IMR-90 (cell line): ENCODE data around the gene GLG1. TPM values are rescaled to one million over a fixed set of nuclear protein-coding genes. Genes with fewer than 3 reads are reported as not detected.

Source experiments
- ATAC-seq: fragments of 200-7000 bp; cut with Tn5 transposase; 2 replicates; pipeline ENCODE4 v1.9.1; 2020; ENCODE audit warnings: low read depth, mild to moderate bottlenecking, moderate library complexity
- BruUV-seq: library from RNA; stranded (reverse); fragments of 400-500 nt; replicated peaks from 2 replicates; lab custom pipeline; 2021; lab: Mats Ljungman, UMichigan
- CTCF ChIA-PET: fragments of 300-600 bp; formaldehyde crosslinking; extraction: SDS; loops from one replicate; lab custom pipeline; 2021; ENCODE audit warnings: antibody characterized with exemption; lab: Yijun Ruan, JAX
- POLR2A ChIA-PET: fragments of 300-600 bp; sonication (Branson Sonifier 250); formaldehyde crosslinking; loops from one replicate; lab custom pipeline; 2022; ENCODE audit warnings: antibody characterized with exemption; ENCODE audit not compliant: unreplicated experiment; lab: Charles Lee
- DNase-seq: peaks from one replicate; pipeline ENCODE4 v3.0.0; 2013
- H2AFZ ChIP-seq: replicated peaks from 2 replicates; pipeline ENCODE3; 2013; ENCODE audit warnings: low read length, mild to moderate bottlenecking; ENCODE audit not compliant: poor library complexity
- H2AK5ac ChIP-seq: 2 replicates; pipeline ENCODE4 v1.6.1; 2013; ENCODE audit warnings: low read depth, low read length, inconsistent platforms
- H2AK9ac ChIP-seq: replicated peaks from 2 replicates; pipeline ENCODE3; 2013; ENCODE audit warnings: mild to moderate bottlenecking, low read depth, low read length, moderate library complexity; ENCODE audit not compliant: poor library complexity
- H2BK120ac ChIP-seq: 2 replicates; pipeline ENCODE4 v1.6.1; 2013; ENCODE audit warnings: low read depth, low read length, inconsistent platforms
- H2BK15ac ChIP-seq: 3 replicates; pipeline ENCODE4 v1.6.1; 2013; ENCODE audit warnings: low read depth, low read length, inconsistent platforms
- H2BK20ac ChIP-seq: 2 replicates; pipeline ENCODE4 v1.6.1; 2013; ENCODE audit warnings: low read depth, mild to moderate bottlenecking, inconsistent platforms, low read length, moderate library complexity
- H2BK5ac ChIP-seq: 2 replicates; pipeline ENCODE4 v1.6.1; 2013; ENCODE audit warnings: mild to moderate bottlenecking, low read depth, low read length, inconsistent platforms; ENCODE audit not compliant: poor library complexity, severe bottlenecking
- H3K14ac ChIP-seq: replicated peaks from 2 replicates; pipeline ENCODE4 v1.6.1; 2013; ENCODE audit warnings: low read depth, low read length, inconsistent platforms
- H3K18ac ChIP-seq: 2 replicates; pipeline ENCODE4 v1.6.1; 2013; ENCODE audit warnings: low read depth, low read length, control low read depth
- H3K23ac ChIP-seq: 2 replicates; pipeline ENCODE4 v1.6.1; 2013; ENCODE audit warnings: low read depth, low read length, inconsistent platforms
- H3K27ac ChIP-seq: 2 replicates; pipeline ENCODE4 v1.5.1; 2013; ENCODE audit warnings: mild to moderate bottlenecking, control low read depth, low read length; ENCODE audit not compliant: insufficient read depth
- H3K27me3 ChIP-seq: 2 replicates; pipeline ENCODE4 v1.6.1; 2013; ENCODE audit warnings: low read length; ENCODE audit not compliant: control insufficient read depth, insufficient read depth
- H3K36me3 ChIP-seq: 2 replicates; pipeline ENCODE4 v1.6.1; 2013; ENCODE audit warnings: low read length, mixed read lengths; ENCODE audit not compliant: control insufficient read depth, insufficient read depth
- H3K4ac ChIP-seq: 2 replicates; pipeline ENCODE4 v1.6.1; 2013; ENCODE audit warnings: low read depth, low read length, inconsistent platforms
- H3K4me1 ChIP-seq: 2 replicates; pipeline ENCODE4 v1.6.1; 2013; ENCODE audit warnings: low read length, mixed read lengths; ENCODE audit not compliant: control insufficient read depth, insufficient read depth
- H3K4me2 ChIP-seq: 2 replicates; pipeline ENCODE4 v1.6.1; 2013; ENCODE audit warnings: low read depth, mild to moderate bottlenecking, control low read depth, low read length, moderate library complexity
- H3K4me3 ChIP-seq: 2 replicates; pipeline ENCODE4 v1.5.1; 2013; ENCODE audit warnings: low read depth, mild to moderate bottlenecking, control low read depth, low read length, moderate library complexity; ENCODE audit not compliant: insufficient read depth
- H3K56ac ChIP-seq: 2 replicates; pipeline ENCODE4 v1.6.1; 2013; ENCODE audit warnings: low read length, inconsistent platforms; ENCODE audit not compliant: insufficient read depth; ENCODE audit errors: extremely low read depth
- H3K79me1 ChIP-seq, 2 experiments: 2 replicates each; pipeline ENCODE4 v1.6.1; 2013; ENCODE audit warnings: low read length in 2 of 2, inconsistent platforms in 1 of 2, low read depth in 1 of 2
- H3K9ac ChIP-seq: 2 replicates; pipeline ENCODE4 v1.6.1; 2013; ENCODE audit warnings: low read depth, low read length, control low read depth
- H3K9me1 ChIP-seq: 2 replicates; pipeline ENCODE4 v1.6.1; 2013; ENCODE audit warnings: low read length, inconsistent platforms; ENCODE audit not compliant: insufficient read depth
- H3K9me3 ChIP-seq: 2 replicates; pipeline ENCODE4 v1.6.1; 2013; ENCODE audit warnings: low read length; ENCODE audit not compliant: control insufficient read depth, insufficient read depth
- H4K20me1 ChIP-seq: 2 replicates; pipeline ENCODE4 v1.6.1; 2013; ENCODE audit warnings: low read length, inconsistent platforms; ENCODE audit not compliant: insufficient read depth
- H4K5ac ChIP-seq: 2 replicates; pipeline ENCODE4 v1.6.1; 2013; ENCODE audit warnings: mild to moderate bottlenecking, low read depth, low read length, control low read depth
- H4K8ac ChIP-seq, 2 experiments: 2 replicates each; pipeline ENCODE4 v1.6.1; 2013; ENCODE audit warnings: low read depth in 2 of 2, low read length in 2 of 2, control low read depth in 1 of 2, inconsistent platforms in 1 of 2
- H4K91ac ChIP-seq: 2 replicates; pipeline ENCODE4 v1.6.1; 2013; ENCODE audit warnings: low read depth, low read length, inconsistent platforms; ENCODE audit not compliant: insufficient read depth
- WGBS, 2 experiments: methylation state at CpG; one replicate each; pipeline versions ENCODE4 v1.1.5 to v1.1.7; 2013; ENCODE audit warnings: missing lambda C conversion rate in 2 of 2; ENCODE audit not compliant: insufficient read length in 1 of 2; ENCODE audit errors: extremely low coverage in 2 of 2; 5-methylcytosine and 5-hydroxymethylcytosine counted together
- dilution Hi-C: fragments of 300-500 bp; cut with HindIII; formaldehyde crosslinking; loops from one replicate; pipeline ENCODE4 v1.14.3; 2018; ENCODE audit warnings: low sequenced_read_pairs; ENCODE audit not compliant: unreplicated experiment
- in situ Hi-C: fragments of 300-500 bp; cut with MboI; formaldehyde crosslinking; loops from 3 replicates; pipeline ENCODE4 v1.14.3; 2019; ENCODE audit warnings: low sequenced_read_pairs, inconsistent platforms, mixed read lengths
- intact Hi-C: fragments of 100-400 bp; cut with micrococcal nuclease; formaldehyde crosslinking; loops from 2 replicates; pipeline ENCODE4 v1.10.0; 2022
- polyA plus RNA-seq, 3 experiments: library from polyadenylated mRNA; depleted of rRNA; stranded (reverse); fragments of >200 nt; gene quantifications; 2 replicates each; pipeline ENCODE4 v1.2.3, GENCODE V29; 2012; ENCODE audit warnings: low replicate concordance in 1 of 3
- total RNA-seq: library from RNA; depleted of rRNA; stranded (reverse); fragments of >200 nt; gene quantifications from 2 replicates; pipeline ENCODE4 v1.2.3, GENCODE V29; 2012
- TF ChIP-seq, protein P1 (sequence below): fragments of 150-350 bp; IDR thresholded peaks from 2 replicates; pipeline ENCODE4 v1.6.1; 2017; ENCODE audit warnings: mild to moderate bottlenecking, antibody characterized with exemption, low read length, low read depth

The GLG1 gene
- total and polyA plus RNA-seq, 2 of the 4 experiments (the other 2 are of a cell fraction): 91.0 to 107 TPM

DNA sequence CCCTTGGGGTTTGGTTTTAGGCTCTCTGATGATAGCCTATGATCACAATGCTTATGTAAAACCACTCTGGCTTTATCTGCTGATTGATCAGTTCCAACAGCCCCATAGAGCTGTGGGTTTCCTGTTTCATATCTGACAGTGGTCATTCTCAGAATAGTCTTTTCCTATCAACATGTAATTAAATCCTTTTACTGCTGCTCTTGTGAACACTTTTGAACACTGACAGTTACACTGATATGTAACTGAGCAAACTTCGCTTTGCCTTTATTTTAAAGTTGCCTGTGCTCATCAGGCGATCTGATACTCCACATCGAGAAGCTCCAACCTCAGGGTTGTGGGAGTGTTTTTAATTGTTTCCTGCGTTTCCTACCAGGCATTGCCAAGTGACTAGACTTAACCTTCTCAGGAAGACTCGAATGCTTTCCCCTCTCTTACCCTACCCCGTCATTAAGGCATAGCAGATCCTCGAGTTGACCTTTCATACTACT, 168.4 kb downstream of the GLG1 start:
- Histone ChIP-seq H2AFZ (no peak overlapping the region), H2AK9ac (no peak overlapping the region), H4K20me1 (no peaks in the 10 kb centered on the region), H2AK5ac (no peak overlapping the region), H3K14ac (no peak overlapping the region), H3K4me2 (no peak overlapping the region), H4K8ac (no peak overlapping the region), H2BK5ac (no peak overlapping the region), H2BK15ac (no peak overlapping the region), H3K79me1 (no peaks in the 10 kb centered on the region), H3K56ac (no peak overlapping the region), H4K91ac (no peak overlapping the region), H3K4me1 (no peaks in the 10 kb centered on the region), H3K23ac (no peak overlapping the region), H3K36me3 (peaks cover 3% of the 10 kb centered on the region; the same call in 1 of the 2 replicates), H4K5ac (no peak overlapping the region), H3K18ac (no peak overlapping the region), H3K27ac (no peak overlapping the region), H3K9me1 (0 out of 2 replicates have a peak, but pooled peaks cover 2% of the 10 kb centered on the region), H3K9me3 (no peaks in the 10 kb centered on the region), H3K27me3 (no peaks in the 10 kb centered on the region), H3K4ac (no peak overlapping the region), H3K4me3 (no peak overlapping the region), H2BK20ac (no peak overlapping the region), H2BK120ac (no peak overlapping the region), H3K9ac (no peak overlapping the region)
- intact Hi-C loops (no loop called here), in situ Hi-C loops (loop anchor here (10.0 kb wide), 1 partner anchor 134 kb away; no protein-coding TSS in a partner anchor), dilution Hi-C loops (no loop called here)
- no TSS peak for BruUV-seq
- ChIA-PET POLR2A (no interaction called here), CTCF (no interaction called here)
- TF ChIP-seq, protein P1, sequence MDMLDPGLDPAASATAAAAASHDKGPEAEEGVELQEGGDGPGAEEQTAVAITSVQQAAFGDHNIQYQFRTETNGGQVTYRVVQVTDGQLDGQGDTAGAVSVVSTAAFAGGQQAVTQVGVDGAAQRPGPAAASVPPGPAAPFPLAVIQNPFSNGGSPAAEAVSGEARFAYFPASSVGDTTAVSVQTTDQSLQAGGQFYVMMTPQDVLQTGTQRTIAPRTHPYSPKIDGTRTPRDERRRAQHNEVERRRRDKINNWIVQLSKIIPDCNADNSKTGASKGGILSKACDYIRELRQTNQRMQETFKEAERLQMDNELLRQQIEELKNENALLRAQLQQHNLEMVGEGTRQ: no peak
- ATAC-seq: no peak
- no peak for DNase-seq
- no CpG with 5 or more reads among the region's 7 CpGs for WGBS, 2 experiments
